ENCODE measurements around the gene IL1RAPL1.

DNA sequence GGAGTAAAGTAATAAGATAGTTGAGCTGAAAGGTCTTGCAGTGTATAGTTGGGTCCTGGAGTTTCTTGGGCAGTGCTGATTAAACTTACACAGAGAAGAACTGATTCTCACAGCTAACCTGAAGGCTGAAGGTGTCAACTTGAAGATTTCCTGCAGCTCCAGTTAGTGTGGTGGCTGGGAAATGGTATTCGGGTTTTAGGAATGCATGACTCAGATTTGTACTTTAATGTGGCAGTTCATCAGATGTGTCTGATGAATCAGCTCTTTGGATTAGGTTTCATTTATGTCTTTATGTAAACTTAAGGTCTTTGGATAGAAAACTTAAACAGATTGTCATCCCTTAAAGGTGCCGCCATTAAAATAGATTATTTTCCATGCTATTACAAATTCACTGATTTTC lies 200.0 kb downstream of the IL1RAPL1 start:
- TF ChIP-seq POLR2A (IDR thresholded peaks at IDR 0.05), result no peak
- TF ChIP-seq, protein P1, sequence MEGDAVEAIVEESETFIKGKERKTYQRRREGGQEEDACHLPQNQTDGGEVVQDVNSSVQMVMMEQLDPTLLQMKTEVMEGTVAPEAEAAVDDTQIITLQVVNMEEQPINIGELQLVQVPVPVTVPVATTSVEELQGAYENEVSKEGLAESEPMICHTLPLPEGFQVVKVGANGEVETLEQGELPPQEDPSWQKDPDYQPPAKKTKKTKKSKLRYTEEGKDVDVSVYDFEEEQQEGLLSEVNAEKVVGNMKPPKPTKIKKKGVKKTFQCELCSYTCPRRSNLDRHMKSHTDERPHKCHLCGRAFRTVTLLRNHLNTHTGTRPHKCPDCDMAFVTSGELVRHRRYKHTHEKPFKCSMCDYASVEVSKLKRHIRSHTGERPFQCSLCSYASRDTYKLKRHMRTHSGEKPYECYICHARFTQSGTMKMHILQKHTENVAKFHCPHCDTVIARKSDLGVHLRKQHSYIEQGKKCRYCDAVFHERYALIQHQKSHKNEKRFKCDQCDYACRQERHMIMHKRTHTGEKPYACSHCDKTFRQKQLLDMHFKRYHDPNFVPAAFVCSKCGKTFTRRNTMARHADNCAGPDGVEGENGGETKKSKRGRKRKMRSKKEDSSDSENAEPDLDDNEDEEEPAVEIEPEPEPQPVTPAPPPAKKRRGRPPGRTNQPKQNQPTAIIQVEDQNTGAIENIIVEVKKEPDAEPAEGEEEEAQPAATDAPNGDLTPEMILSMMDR (IDR thresholded peaks at IDR 0.05), result no peak

All from breast epithelium (tissue), 3 donors.